MG63 (cell line): ENCODE measurements around the gene PCDHGC4. TPM values are rescaled to one million over a fixed set of nuclear protein-coding genes. Genes with fewer than 3 reads are reported as not detected.

Experiments used
- DNase-seq: peaks from one replicate; pipeline ENCODE4 v3.0.0-alpha.2; 2020
- H3K27me3 ChIP-seq: fragments of 250-450 bp; sonication (Bioruptor Pico); 2 replicates; pipeline ENCODE4 v1.5.1; 2020; ENCODE audit warnings: mild to moderate bottlenecking, moderate library complexity
- H3K36me3 ChIP-seq: fragments of 250-450 bp; sonication (Bioruptor Pico); 2 replicates; pipeline ENCODE4 v1.5.1; 2020; ENCODE audit warnings: mild to moderate bottlenecking, moderate library complexity
- H3K4me3 ChIP-seq: fragments of 250-450 bp; sonication (Bioruptor Pico); 2 replicates; pipeline ENCODE4 v1.5.1; 2020; ENCODE audit warnings: mild to moderate bottlenecking, moderate library complexity
- H3K9me3 ChIP-seq: fragments of 250-450 bp; sonication (Bioruptor Pico); 2 replicates; pipeline ENCODE4 v1.5.1; 2020; ENCODE audit warnings: mild to moderate bottlenecking, moderate library complexity
- total RNA-seq: library from RNA; depleted of rRNA; stranded (reverse); fragments of >200 nt; shearing (Covaris generic); gene quantifications from 2 replicates; pipeline ENCODE4 v1.2.3, GENCODE V29; 2014; ENCODE audit warnings: low replicate concordance

The PCDHGC4 gene
- total RNA-seq, 1 experiment from 2014 or later, result not detected

DNA sequence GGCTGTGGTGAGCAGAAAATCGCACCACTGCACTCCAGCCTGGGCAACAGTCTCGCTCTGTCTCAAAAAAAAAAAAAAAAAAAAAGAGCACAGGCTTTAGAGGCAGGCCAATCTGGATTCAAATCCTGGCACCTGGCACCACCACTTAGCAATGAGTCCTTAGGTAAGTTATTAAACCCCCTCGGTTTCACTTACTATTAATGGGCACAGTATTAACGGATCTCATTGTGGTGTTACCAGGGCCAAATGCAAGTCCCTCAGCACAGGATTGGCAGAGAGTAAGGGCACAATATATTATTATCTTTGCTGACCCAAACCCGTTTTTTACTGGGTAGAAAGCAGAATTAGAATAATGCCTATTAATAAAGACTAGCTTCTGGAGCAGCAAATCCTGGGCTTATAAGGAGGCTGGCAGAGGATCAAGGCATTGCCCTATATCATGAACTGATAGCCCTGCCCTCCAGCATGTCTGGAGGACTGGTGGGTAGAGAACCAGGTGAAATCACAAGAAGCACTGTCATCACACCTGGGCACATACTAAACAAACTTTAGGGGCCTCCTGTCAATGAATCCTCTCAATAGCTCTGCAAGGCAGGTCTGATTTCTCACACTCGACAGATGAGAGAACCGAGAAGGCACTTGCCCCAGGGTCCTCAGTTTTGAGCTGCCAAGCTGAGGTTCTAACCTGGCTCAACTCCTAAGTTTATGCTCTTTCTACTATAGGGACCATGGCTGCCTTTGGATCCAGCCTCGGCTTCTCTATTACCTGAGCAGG lies 21.7 kb downstream of the PCDHGC4 start:
- H3K27me3 ChIP-seq, result no peaks in the 10 kb centered on the region
- H3K9me3 ChIP-seq, result no peaks in the 10 kb centered on the region
- DNase-seq, result no peak
- H3K36me3 ChIP-seq, result peaks cover 58% of the 10 kb centered on the region
- no peak overlapping the region for H3K4me3 ChIP-seq

DNA sequence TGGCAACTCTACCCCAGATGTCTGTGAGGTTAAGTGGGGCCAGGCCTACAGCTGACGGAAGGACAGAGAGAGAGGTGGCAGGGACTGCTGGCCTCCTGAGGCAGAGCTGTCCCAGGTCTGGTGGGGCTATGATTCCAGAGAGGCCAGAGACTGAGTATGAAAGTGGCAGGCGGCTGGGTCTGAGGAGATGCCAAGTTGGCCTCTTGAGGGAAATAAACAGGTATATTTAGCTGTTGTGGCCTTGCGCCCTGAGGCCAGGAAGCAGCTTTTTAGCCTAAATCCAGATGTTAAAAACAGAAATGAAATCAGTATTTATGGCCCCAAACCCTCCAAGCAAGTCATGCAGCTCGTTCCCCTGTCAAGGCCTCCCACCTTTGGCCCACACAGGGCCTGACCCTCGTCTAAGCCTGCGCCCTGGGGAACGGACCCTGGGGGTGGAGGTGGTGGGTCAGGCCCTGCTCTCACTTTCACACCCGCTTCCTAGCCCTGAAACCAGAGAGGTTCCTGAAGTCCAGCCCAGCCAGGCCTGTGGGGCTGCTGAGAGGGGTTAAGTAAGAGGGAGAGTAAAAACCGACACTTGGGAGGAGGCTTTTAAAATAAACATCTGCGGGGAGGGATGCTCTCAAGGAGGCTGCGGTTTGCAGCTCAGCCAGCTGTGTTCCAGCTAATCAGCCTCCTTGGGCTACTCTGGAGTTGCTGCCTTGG lies 22.7 kb downstream of the PCDHGC4 start:
- peak; percentile 97 for DNase-seq
- Histone ChIP-seq H3K36me3 (peaks cover 61% of the 10 kb centered on the region), H3K4me3 (no peak overlapping the region), H3K9me3 (no peaks in the 10 kb centered on the region), H3K27me3 (no peaks in the 10 kb centered on the region)

DNA sequence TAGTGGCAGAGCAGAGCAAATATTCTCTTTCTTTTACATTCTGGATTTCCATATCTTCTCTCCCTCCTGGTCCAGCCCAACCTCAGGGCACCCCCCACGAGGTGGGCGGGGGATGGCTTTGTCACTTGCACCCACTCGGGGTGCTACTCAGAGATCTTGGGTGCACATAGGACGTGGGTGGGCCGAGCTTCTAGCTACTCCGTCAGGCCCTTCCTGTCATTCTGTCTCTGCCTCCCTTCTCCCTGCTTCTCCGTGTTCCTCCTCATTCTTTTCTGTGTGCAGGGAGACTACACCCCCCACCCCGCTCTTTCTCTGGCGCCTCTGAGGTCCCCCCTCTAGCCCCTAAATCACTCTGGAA lies 23.6 kb downstream of the PCDHGC4 start:
- DNase-seq, result no peak
- Histone ChIP-seq H3K27me3 (no peaks in the 10 kb centered on the region), H3K9me3 (no peaks in the 10 kb centered on the region), H3K4me3 (peak overlapping the region; percentile 22), H3K36me3 (peaks cover 66% of the 10 kb centered on the region)

DNA sequence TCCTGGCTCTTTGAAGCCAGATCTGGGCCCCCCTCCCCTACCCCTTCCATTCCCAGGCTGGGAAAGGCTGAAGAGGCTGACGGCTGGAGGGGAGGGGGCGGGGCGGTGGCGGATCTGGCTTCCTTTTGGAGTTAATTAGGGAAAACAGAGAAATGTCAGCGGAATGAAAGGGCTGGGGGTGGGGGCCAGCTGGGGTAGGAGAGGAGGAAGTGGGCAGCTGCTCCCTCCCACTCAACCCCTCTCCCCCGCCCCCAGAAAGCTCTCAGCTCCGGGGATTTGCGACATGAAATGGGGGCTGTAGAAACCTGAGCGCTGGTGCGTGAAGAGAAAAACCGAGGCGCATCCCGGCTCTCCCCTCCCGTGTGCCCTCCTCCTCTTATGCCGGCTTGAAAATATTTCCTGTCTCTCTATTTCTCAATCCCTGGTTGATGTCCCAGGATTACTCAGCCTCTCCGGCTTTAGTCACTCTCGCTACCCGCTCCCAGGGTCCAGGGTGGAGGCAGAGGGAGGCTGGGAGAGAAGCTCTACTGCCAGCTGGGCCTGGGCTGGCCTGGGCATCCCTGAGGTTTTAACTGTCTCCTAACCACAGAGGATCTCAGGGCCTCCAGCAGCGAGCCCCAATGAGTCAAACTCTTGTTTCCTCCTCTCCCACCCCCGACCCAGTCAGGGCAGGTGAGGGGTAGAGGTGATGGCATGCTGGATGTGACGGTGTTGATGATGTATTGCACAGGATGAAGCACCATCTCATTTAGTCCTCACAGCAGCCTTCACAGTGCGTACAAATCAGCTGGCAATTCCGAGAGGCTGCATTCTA lies 24.2 kb downstream of the PCDHGC4 start:
- Histone ChIP-seq H3K27me3 (no peaks in the 10 kb centered on the region), H3K9me3 (no peaks in the 10 kb centered on the region), H3K4me3 (peak overlapping the region; percentile 22), H3K36me3 (peaks cover 63% of the 10 kb centered on the region)
- DNase-seq, result peak; percentile 99

DNA sequence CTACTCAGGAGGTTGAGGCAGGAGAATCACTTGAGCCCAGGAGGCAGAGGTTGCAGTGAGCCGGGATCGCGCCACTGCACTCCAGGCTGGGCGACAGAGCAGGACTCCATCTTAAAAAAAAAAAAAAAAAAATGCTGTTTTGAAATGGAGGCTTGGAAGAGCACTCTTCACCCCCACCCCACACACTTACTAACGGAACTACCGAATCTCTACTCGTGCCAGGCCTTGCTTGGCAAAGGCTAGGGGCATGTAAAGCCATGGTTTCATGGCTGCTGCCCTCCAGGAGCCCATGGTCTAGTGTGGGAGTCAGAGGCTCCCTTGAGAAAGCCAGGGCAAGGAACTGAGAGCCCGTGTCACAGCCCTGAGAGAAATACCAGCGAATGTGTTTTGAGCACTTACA lies 25.3 kb downstream of the PCDHGC4 start:
- H3K27me3 ChIP-seq, result no peaks in the 10 kb centered on the region
- no peaks in the 10 kb centered on the region for H3K9me3 ChIP-seq
- peaks cover 59% of the 10 kb centered on the region for H3K36me3 ChIP-seq
- H3K4me3 ChIP-seq, result no peak overlapping the region
- no peak for DNase-seq

DNA sequence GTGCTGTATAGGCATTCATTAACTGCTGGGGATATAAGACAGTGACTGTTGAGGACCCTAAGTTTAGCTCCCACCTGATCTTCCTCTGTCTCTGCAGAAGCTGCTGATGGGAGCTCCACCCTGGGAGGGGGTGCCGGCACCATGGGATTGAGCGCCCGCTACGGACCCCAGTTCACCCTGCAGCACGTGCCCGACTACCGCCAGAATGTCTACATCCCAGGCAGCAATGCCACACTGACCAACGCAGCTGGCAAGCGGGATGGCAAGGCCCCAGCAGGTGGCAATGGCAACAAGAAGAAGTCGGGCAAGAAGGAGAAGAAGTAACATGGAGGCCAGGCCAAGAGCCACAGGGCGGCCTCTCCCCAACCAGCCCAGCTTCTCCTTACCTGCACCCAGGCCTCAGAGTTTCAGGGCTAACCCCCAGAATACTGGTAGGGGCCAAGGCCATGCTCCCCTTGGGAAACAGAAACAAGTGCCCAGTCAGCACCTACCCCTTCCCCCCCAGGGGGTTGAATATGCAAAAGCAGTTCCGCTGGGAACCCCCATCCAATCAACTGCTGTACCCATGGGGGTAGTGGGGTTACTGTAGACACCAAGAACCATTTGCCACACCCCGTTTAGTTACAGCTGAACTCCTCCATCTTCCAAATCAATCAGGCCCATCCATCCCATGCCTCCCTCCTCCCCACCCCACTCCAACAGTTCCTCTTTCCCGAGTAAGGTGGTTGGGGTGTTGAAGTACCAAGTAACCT lies 26.2 kb downstream of the PCDHGC4 start:
- H3K9me3 ChIP-seq, result no peaks in the 10 kb centered on the region
- no peak overlapping the region for H3K4me3 ChIP-seq
- DNase-seq, result no peak
- peaks cover 57% of the 10 kb centered on the region for H3K36me3 ChIP-seq
- no peaks in the 10 kb centered on the region for H3K27me3 ChIP-seq

DNA sequence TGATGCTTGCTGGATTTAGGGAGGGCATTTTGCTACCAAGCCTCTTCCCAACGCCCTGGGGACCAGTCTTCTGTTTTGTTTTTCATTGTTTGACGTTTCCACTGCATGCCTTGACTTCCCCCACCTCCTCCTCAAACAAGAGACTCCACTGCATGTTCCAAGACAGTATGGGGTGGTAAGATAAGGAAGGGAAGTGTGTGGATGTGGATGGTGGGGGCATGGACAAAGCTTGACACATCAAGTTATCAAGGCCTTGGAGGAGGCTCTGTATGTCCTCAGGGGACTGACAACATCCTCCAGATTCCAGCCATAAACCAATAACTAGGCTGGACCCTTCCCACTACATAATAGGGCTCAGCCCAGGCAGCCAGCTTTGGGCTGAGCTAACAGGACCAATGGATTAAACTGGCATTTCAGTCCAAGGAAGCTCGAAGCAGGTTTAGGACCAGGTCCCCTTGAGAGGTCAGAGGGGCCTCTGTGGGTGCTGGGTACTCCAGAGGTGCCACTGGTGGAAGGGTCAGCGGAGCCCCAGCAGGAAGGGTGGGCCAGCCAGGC lies 27.0 kb downstream of the PCDHGC4 start:
- no peaks in the 10 kb centered on the region for H3K27me3 ChIP-seq
- DNase-seq, result no peak
- no peaks in the 10 kb centered on the region for H3K9me3 ChIP-seq
- peaks cover 60% of the 10 kb centered on the region for H3K36me3 ChIP-seq
- no peak overlapping the region for H3K4me3 ChIP-seq

DNA sequence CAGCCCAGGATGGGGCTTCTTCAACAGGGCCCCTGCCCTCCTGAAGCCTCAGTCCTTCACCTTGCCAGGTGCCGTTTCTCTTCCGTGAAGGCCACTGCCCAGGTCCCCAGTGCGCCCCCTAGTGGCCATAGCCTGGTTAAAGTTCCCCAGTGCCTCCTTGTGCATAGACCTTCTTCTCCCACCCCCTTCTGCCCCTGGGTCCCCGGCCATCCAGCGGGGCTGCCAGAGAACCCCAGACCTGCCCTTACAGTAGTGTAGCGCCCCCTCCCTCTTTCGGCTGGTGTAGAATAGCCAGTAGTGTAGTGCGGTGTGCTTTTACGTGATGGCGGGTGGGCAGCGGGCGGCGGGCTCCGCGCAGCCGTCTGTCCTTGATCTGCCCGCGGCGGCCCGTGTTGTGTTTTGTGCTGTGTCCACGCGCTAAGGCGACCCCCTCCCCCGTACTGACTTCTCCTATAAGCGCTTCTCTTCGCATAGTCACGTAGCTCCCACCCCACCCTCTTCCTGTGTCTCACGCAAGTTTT lies 27.6 kb downstream of the PCDHGC4 start:
- H3K9me3 ChIP-seq, result no peaks in the 10 kb centered on the region
- DNase-seq, result peak; percentile 52
- H3K36me3 ChIP-seq, result peaks cover 63% of the 10 kb centered on the region
- no peaks in the 10 kb centered on the region for H3K27me3 ChIP-seq
- H3K4me3 ChIP-seq, result no peak overlapping the region

DNA sequence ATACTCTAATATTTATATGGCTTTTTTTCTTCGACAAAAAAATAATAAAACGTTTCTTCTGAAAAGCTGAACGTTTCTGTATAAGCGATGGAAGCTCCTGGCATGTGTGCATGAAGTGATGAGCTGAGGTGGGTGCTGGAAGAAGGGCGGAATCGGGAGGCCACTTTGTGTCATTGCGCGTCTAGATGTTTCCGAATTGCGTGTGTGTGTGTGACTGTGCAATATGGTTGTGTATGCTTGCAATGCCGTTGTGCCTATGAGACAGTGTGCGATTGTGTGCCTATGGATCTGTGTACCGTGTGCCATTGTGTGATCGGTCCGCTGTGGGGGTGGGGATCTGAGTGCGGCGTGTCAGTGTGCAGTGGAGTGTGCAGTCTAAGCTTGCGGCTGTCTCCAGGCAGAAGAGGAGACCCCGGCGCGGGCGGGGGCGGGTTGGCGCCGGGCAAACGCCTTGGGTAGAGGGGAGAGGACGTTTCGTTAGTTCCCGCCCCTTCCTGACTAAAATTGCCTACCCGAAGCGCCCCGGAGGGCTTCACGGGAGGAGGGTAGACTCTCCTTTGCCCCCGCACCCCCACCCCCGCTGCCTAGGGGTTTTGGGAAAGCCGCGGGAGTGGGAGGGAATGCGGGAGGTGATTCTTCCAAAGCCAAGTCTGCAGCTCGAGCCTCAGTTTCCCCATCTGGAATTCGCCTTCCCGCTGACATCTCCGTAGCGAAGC lies 28.2 kb downstream of the PCDHGC4 start:
- no peaks in the 10 kb centered on the region for H3K9me3 ChIP-seq
- H3K4me3 ChIP-seq, result no peak overlapping the region
- H3K36me3 ChIP-seq, result peaks cover 68% of the 10 kb centered on the region
- H3K27me3 ChIP-seq, result no peaks in the 10 kb centered on the region
- DNase-seq, result no peak

DNA sequence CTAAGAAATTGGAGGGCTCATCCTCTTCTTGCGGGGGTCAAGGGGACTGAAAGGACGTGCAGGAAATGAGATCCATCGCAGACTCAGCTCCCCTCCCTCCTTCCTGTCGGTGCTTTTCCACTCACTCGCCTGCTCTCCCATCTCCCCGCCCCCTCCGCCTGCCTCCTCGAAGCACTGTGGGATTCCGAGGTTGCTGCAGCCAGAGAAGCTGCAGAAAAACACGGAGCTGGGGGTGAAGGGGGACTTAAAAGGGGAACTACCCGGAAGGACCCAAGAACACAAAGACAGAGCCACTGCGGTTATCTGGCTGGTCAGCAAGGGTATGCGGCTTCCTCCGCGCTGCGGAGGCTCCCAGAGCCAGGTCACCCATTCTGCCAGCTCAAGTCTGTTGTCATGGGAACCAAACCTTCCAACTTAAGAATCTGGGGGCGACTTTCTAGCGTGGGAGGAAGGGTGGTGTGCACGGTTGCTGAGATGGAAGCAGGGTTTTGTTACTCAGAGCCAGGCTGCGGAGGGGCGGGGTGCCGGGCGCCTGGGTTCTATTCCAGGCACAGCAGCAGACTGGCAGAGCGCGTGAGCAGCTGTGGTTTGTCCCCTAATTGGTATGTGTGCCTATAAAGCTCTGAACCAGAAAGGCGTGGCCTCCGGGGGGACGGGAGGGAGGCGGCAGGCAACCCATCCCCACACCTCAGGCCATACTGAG lies 28.9 kb downstream of the PCDHGC4 start:
- peaks cover 73% of the 10 kb centered on the region for H3K36me3 ChIP-seq
- no peaks in the 10 kb centered on the region for H3K9me3 ChIP-seq
- H3K27me3 ChIP-seq, result no peaks in the 10 kb centered on the region
- DNase-seq, result peak; percentile 97
- H3K4me3 ChIP-seq, result no peak overlapping the region; the same call in 1 of the 2 replicates

DNA sequence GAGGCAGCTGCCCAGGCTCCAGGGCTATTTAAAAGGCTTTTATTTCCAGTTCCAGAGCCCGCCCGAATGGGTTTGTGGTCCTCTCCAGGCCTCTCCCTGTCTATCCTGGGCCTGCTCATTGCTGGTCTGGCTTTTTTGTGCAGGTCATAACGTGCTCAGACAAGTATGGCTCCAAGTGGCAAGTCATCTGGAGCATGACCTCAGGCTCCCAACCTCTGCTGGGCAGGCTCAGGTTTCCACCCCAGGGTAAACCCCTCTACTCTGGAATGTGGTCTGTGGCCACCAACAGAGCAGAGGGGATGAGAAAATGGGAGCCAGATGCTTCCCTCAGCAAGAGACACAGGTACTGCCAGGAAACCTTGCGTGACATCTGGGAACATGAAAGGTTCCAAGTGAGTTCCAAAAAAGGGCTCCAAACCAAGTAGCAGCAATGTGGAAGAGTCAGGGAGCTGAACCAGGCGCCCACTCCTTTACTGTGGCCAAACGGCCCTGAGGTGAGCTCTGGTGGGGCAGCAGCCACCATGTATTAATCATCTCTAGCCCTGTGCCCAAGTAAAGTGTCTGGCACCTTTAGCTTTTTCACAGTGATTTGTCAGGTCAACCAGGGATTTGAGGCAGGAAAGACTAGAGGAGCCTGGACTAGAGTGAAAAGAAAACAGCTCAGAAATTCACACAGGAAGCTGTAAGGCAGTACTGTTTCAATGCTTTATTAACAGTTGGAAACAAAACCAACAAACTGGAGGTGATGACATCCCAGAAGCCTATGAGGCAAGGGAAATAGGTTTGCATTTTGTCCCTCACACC lies 29.7 kb downstream of the PCDHGC4 start:
- Histone ChIP-seq H3K27me3 (no peaks in the 10 kb centered on the region), H3K9me3 (no peaks in the 10 kb centered on the region), H3K4me3 (no peak overlapping the region), H3K36me3 (peaks cover 79% of the 10 kb centered on the region)
- DNase-seq, result peak; percentile 97

DNA sequence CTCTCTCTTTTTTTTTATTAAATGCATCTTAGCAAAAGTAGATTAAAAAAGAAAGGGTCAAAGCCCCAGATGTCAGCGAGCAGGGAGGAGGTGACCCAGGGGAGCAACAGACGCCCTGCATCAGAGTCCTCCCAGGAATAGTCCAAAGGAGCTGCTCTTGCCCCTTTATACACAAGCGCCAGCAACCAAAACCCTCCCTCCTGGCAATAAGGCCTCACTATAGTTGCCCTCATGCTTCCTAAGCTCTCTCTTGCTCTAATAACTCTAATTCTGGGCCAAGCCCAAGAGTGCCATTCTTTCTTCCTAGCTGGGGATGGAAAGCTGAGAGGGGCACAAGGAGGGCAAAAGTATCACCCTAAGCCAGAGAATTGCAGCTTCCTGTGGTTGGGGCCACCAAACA lies 30.3 kb downstream of the PCDHGC4 start:
- H3K36me3 ChIP-seq, result peaks cover 80% of the 10 kb centered on the region
- no peak overlapping the region for H3K4me3 ChIP-seq
- H3K27me3 ChIP-seq, result no peaks in the 10 kb centered on the region
- no peaks in the 10 kb centered on the region for H3K9me3 ChIP-seq
- DNase-seq, result peak; percentile 41

DNA sequence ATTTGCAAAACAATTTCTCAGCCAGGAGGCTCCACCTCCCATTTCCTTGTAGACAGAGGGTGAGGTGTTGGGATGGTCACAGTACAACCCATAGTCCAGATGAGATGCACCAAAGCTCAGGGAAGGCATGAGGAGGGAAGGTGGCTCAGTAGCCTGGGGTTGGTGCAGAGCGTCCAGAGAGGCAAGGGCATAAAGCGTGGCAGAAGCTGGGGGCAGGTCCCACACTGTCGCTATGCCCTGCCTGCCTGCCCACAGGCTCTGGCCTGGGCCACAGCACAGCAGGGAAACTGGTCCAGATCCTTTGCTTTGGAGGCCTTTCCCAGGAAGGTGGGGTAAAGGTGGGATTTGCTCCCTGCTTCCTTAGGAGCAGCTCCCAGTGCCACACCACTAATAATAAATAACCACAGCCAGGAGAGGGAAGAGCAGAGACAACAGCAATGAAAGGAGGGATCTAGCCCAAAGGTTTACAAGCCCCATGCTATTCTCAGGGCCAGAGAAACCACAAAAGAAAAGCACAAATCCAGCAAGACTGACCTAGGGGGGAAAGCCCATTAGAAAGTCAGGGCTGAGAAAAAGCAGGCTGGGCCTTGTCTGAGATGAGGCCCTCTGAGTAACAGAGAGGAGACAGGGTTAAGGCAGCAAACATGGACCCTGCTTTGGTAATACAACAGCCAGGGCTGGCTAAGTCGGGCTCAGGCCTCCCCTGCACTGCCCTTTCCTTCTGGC lies 31.3 kb downstream of the PCDHGC4 start:
- H3K27me3 ChIP-seq, result no peaks in the 10 kb centered on the region
- 0 out of 2 replicates have a peak, but pooled peaks cover 3% of the 10 kb centered on the region for H3K9me3 ChIP-seq
- H3K4me3 ChIP-seq, result no peak overlapping the region
- peaks cover 79% of the 10 kb centered on the region for H3K36me3 ChIP-seq
- no peak for DNase-seq

DNA sequence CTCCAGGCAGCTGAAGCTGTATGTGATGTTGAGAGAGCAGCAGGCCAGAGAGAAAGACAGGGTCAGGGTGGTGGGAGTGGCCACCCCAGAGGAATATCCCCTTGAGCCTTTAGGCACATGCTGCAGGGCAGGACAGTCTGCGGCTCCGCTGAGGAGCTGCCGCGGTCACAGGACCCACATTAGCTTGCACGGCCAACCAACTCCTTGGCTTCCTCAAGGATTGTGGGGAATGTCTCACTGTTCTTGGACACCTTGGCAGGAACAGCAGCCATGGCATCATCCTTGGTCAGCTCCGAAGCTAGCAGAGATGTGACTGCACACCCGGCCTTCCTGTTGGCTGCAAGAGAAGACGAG lies 31.8 kb downstream of the PCDHGC4 start:
- peaks cover 74% of the 10 kb centered on the region for H3K36me3 ChIP-seq

More for the DNA sequence above, 31.8 kb downstream of the PCDHGC4 start:
- Histone ChIP-seq H3K27me3 (no peaks in the 10 kb centered on the region), H3K9me3 (0 out of 2 replicates have a peak, but pooled peaks cover 3% of the 10 kb centered on the region), H3K4me3 (no peak overlapping the region)
- DNase-seq, result peak; percentile 84
